ENCODE results near the gene MACROD2. TPM values are rescaled to one million over a fixed set of nuclear protein-coding genes. Genes with fewer than 3 reads are reported as not detected.

MACROD2 gene
- polyA plus RNA-seq, 1 donor (not counting 4 experiments of a cell fraction or from before 2014, with no cell fraction given): 0.71 TPM

DNA sequence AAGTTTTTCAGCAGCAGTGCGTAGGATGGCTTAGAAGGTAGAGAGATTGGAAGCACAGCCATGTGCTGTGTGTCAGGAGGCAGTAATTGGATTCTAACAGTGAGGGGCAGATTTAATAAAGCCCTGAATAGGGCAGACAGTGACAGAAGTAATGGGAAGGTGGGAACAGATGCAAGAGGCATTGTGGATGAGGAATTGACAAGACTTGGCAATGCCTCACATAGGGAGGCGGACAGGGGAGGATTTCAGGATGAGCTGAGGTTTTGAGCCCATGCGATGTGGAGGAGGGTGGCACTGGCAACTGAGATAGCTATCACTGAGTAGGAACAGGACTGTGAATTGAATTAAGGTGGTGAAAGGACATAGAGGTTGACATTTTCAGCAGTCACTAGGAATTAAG, 604.3 kb downstream of the MACROD2 start:
- no peaks in the 10 kb centered on the region for H3K9me3 ChIP-seq (ENCODE audit: control insufficient read depth, low read depth, low read length)
- no peaks in the 10 kb centered on the region for H4K20me1 ChIP-seq (ENCODE audit: control insufficient read depth, extremely low read depth, insufficient read depth, low read length)
- no peak overlapping the region for H2AFZ ChIP-seq (ENCODE audit: control insufficient read depth, low read length)
- DNase-seq (ENCODE audit: low read depth, low spot score) (no peak), FAIRE-seq (peak; percentile 56)
- H3K4me1 ChIP-seq (ENCODE audit: control insufficient read depth, extremely low read depth, insufficient read depth, low read length): no peaks in the 10 kb centered on the region
- no peaks in the 10 kb centered on the region for H3K9me1 ChIP-seq (ENCODE audit: control insufficient read depth, extremely low read depth, insufficient read depth, low read length)
- no peaks in the 10 kb centered on the region for H3K27me3 ChIP-seq (ENCODE audit: control insufficient read depth, extremely low read depth, insufficient read depth, low read length)
- H3K9ac ChIP-seq (ENCODE audit: control insufficient read depth, extremely low read depth, insufficient read depth, low read length): no peak overlapping the region
- H3K27ac ChIP-seq (ENCODE audit: control insufficient read depth, insufficient read depth, low read length): no peak overlapping the region
- dilution Hi-C loops (cut with MboI; ENCODE audit: extremely low pct_ligation_motif_present, low sequenced_read_pairs): no loop called here
- H3K79me2 ChIP-seq (ENCODE audit: control insufficient read depth, insufficient read depth, low read length): no peaks in the 10 kb centered on the region
- no peak overlapping the region for H3K4me2 ChIP-seq (ENCODE audit: control insufficient read depth, extremely low read depth, insufficient read depth, low read depth, low read length)
- no peak for TF ChIP-seq EZH2 (IDR thresholded peaks at IDR 0.05; ENCODE audit: low read length)
- H3K4me3 ChIP-seq (ENCODE audit: control insufficient read depth in 2 of 3, extremely low read depth in 1 of 3, insufficient read depth in 2 of 3, low read depth in 1 of 3, low read length in 3 of 3): no peak overlapping the region
- H3K36me3 ChIP-seq (ENCODE audit: control insufficient read depth in 2 of 2, extremely low read depth in 1 of 2, insufficient read depth in 2 of 2, low read length in 2 of 2): no peaks in the 10 kb centered on the region

DNA sequence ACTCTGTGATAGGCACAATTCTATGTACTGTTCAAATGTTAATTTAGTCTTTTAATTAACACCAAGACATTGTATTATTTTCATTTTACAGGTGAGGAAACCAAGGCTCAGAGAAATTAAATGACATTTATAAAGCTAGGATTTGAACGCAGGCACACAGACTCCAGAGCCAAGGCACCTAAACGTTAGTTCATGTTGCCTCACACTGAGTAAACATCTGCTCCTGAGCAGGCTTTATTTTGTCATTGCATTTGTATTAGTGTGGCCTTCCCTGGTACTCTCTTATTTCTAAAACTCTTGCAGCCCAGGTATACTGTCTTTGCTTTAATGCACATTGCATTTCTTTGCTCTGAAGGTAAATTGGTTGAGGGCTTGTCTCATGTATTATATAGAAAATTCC, 605.2 kb downstream of the MACROD2 start:
- Histone ChIP-seq H3K79me2 (ENCODE audit: control insufficient read depth, insufficient read depth, low read length) (no peaks in the 10 kb centered on the region), H3K9ac (ENCODE audit: control insufficient read depth, extremely low read depth, insufficient read depth, low read length) (no peak overlapping the region), H3K9me3 (ENCODE audit: control insufficient read depth, low read depth, low read length) (no peaks in the 10 kb centered on the region), H3K36me3 (ENCODE audit: control insufficient read depth in 2 of 2, extremely low read depth in 1 of 2, insufficient read depth in 2 of 2, low read length in 2 of 2) (no peaks in the 10 kb centered on the region), H3K4me2 (ENCODE audit: control insufficient read depth, extremely low read depth, insufficient read depth, low read depth, low read length) (no peak overlapping the region), H4K20me1 (ENCODE audit: control insufficient read depth, extremely low read depth, insufficient read depth, low read length) (no peaks in the 10 kb centered on the region), H3K4me1 (ENCODE audit: control insufficient read depth, extremely low read depth, insufficient read depth, low read length) (no peaks in the 10 kb centered on the region), H2AFZ (ENCODE audit: control insufficient read depth, low read length) (no peak overlapping the region), H3K9me1 (ENCODE audit: control insufficient read depth, extremely low read depth, insufficient read depth, low read length) (no peaks in the 10 kb centered on the region), H3K27me3 (ENCODE audit: control insufficient read depth, extremely low read depth, insufficient read depth, low read length) (no peaks in the 10 kb centered on the region), H3K4me3 (ENCODE audit: control insufficient read depth in 2 of 3, extremely low read depth in 1 of 3, insufficient read depth in 2 of 3, low read depth in 1 of 3, low read length in 3 of 3) (no peak overlapping the region), H3K27ac (ENCODE audit: control insufficient read depth, insufficient read depth, low read length) (no peak overlapping the region)
- FAIRE-seq (no peak), DNase-seq (ENCODE audit: low read depth, low spot score) (no peak)
- dilution Hi-C loops (cut with MboI; ENCODE audit: extremely low pct_ligation_motif_present, low sequenced_read_pairs): no loop called here
- TF ChIP-seq, protein P1, sequence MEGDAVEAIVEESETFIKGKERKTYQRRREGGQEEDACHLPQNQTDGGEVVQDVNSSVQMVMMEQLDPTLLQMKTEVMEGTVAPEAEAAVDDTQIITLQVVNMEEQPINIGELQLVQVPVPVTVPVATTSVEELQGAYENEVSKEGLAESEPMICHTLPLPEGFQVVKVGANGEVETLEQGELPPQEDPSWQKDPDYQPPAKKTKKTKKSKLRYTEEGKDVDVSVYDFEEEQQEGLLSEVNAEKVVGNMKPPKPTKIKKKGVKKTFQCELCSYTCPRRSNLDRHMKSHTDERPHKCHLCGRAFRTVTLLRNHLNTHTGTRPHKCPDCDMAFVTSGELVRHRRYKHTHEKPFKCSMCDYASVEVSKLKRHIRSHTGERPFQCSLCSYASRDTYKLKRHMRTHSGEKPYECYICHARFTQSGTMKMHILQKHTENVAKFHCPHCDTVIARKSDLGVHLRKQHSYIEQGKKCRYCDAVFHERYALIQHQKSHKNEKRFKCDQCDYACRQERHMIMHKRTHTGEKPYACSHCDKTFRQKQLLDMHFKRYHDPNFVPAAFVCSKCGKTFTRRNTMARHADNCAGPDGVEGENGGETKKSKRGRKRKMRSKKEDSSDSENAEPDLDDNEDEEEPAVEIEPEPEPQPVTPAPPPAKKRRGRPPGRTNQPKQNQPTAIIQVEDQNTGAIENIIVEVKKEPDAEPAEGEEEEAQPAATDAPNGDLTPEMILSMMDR (optimal IDR thresholded peaks at IDR 0.05 in 1 of 3, IDR thresholded peaks at IDR 0.05 in 1 of 3, conservative IDR thresholded peaks at IDR 0.05 in 1 of 3; ENCODE audit: extremely low read depth in 1 of 3, insufficient read depth in 2 of 3, low read length in 3 of 3): no peak
- TF ChIP-seq EZH2 (IDR thresholded peaks at IDR 0.05; ENCODE audit: low read length): no peak

DNA sequence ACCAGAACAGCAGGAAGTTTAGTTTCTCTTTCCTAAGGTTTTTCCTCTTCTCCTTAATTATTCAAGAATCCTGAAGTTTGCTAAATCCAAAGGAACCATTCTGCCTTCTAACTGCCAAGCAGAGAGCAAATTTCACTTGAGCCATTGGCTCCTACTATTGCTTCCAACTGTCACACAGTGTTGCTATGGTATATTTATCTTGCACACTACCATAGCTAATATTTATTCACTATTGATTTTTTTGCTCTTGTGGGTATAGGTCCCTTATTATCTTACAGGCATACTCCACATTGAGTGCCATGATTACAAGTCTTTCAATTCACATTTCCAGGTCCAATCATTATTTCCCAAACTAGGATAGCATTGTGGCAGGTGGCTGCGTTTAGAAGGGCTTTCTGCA, 608.8 kb downstream of the MACROD2 start:
- no peak overlapping the region for H3K4me2 ChIP-seq (ENCODE audit: control insufficient read depth, extremely low read depth, insufficient read depth, low read depth, low read length)
- no peak overlapping the region for H2AFZ ChIP-seq (ENCODE audit: control insufficient read depth, low read length)
- FAIRE-seq: no peak
- no peaks in the 10 kb centered on the region for H3K36me3 ChIP-seq (ENCODE audit: control insufficient read depth in 2 of 2, extremely low read depth in 1 of 2, insufficient read depth in 2 of 2, low read length in 2 of 2)
- H3K79me2 ChIP-seq (ENCODE audit: control insufficient read depth, insufficient read depth, low read length): no peaks in the 10 kb centered on the region
- no peak overlapping the region for H3K4me3 ChIP-seq (ENCODE audit: control insufficient read depth in 2 of 3, extremely low read depth in 1 of 3, insufficient read depth in 2 of 3, low read depth in 1 of 3, low read length in 3 of 3)
- H3K9me1 ChIP-seq (ENCODE audit: control insufficient read depth, extremely low read depth, insufficient read depth, low read length): no peaks in the 10 kb centered on the region
- no peak for DNase-seq (ENCODE audit: low read depth, low spot score)
- TF ChIP-seq, protein P1 (optimal IDR thresholded peaks at IDR 0.05 in 1 of 3, IDR thresholded peaks at IDR 0.05 in 1 of 3, conservative IDR thresholded peaks at IDR 0.05 in 1 of 3; ENCODE audit: extremely low read depth in 1 of 3, insufficient read depth in 2 of 3, low read length in 3 of 3): no peak
- TF ChIP-seq EZH2 (IDR thresholded peaks at IDR 0.05; ENCODE audit: low read length): no peak
- no peaks in the 10 kb centered on the region for H4K20me1 ChIP-seq (ENCODE audit: control insufficient read depth, extremely low read depth, insufficient read depth, low read length)
- H3K9ac ChIP-seq (ENCODE audit: control insufficient read depth, extremely low read depth, insufficient read depth, low read length): no peak overlapping the region
- H3K4me1 ChIP-seq (ENCODE audit: control insufficient read depth, extremely low read depth, insufficient read depth, low read length): no peaks in the 10 kb centered on the region
- dilution Hi-C loops (cut with MboI; ENCODE audit: extremely low pct_ligation_motif_present, low sequenced_read_pairs): no loop called here
- H3K27ac ChIP-seq (ENCODE audit: control insufficient read depth, insufficient read depth, low read length): no peak overlapping the region
- no peaks in the 10 kb centered on the region for H3K27me3 ChIP-seq (ENCODE audit: control insufficient read depth, extremely low read depth, insufficient read depth, low read length)
- H3K9me3 ChIP-seq (ENCODE audit: control insufficient read depth, low read depth, low read length): no peaks in the 10 kb centered on the region
